ENCODE measurements around the gene FAM174B. TPM values are rescaled to one million over a fixed set of nuclear protein-coding genes. Genes with fewer than 3 reads are reported as not detected.

FAM174B gene
- total RNA-seq, 2 donors from 2014 or later = 6.1 to 10.0 TPM

DNA sequence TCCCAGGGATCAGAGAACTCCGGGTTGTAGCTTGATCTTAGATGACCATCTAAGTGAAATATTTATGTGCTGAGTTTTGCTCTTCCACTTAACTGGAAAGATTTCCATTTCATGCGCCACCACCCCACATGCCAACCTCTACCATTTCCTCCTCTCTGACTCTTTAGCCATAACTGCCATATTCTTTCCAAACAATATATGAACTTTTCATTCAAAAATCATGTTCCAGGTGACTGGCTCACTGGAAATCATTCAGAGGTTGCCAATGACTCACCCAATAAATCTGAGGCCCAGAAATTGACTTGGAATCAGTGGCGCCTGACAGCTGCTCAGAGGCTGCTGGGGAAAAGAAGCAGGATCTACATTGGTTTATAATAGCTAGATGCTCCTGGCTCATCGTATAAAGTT, 31.6 kb upstream of the FAM174B start:
- DNase-seq (ENCODE audit: low spot score) = no peak
- H3K9me3 ChIP-seq = no peaks in the 10 kb centered on the region

DNA sequence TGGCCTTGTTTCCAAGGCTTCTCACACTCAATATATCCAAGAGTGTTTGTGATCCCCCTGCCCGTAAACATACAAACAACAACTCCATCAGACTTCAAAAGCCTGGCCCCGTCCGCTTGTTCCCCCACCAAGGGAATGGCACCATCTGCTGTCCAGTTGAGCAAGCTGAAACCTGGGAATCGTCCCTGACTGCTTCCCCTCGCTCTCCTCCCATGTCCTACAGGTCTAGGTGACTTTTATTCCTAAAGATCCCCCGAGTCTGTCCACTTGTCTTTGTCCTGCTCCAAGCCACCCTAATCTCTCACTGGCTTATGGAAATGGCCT, 27.9 kb upstream of the FAM174B start:
- ATAC-seq (ENCODE audit: insufficient number of reproducible peaks, low FRiP score, low read depth) (no peak), DNase-seq (ENCODE audit: low spot score) (no peak)
- TF ChIP-seq, protein P1, sequence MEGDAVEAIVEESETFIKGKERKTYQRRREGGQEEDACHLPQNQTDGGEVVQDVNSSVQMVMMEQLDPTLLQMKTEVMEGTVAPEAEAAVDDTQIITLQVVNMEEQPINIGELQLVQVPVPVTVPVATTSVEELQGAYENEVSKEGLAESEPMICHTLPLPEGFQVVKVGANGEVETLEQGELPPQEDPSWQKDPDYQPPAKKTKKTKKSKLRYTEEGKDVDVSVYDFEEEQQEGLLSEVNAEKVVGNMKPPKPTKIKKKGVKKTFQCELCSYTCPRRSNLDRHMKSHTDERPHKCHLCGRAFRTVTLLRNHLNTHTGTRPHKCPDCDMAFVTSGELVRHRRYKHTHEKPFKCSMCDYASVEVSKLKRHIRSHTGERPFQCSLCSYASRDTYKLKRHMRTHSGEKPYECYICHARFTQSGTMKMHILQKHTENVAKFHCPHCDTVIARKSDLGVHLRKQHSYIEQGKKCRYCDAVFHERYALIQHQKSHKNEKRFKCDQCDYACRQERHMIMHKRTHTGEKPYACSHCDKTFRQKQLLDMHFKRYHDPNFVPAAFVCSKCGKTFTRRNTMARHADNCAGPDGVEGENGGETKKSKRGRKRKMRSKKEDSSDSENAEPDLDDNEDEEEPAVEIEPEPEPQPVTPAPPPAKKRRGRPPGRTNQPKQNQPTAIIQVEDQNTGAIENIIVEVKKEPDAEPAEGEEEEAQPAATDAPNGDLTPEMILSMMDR (IDR thresholded peaks at IDR 0.05) = peak; percentile 43
- Histone ChIP-seq H3K27ac (no peak overlapping the region), H3K4me1 (ENCODE audit: control insufficient read depth in 1 of 2, low read depth in 2 of 2) (peaks cover 2 to 9% of the 10 kb centered on the region in 2 donors), H3K4me3 (no peak overlapping the region), H3K27me3 (replicated peaks; ENCODE audit: insufficient read depth) (no peaks in the 10 kb centered on the region), H3K9me3 (no peaks in the 10 kb centered on the region), H3K36me3 (no peaks in the 10 kb centered on the region)

More for the DNA sequence above, 31.6 kb upstream of the FAM174B start:
- Histone ChIP-seq H3K27me3 (replicated peaks; ENCODE audit: insufficient read depth) (no peaks in the 10 kb centered on the region), H3K27ac (no peak overlapping the region), H3K36me3 (no peaks in the 10 kb centered on the region), H3K4me3 (no peak overlapping the region), H3K4me1 (ENCODE audit: control insufficient read depth in 1 of 2, low read depth in 2 of 2) (no peaks in the 10 kb centered on the region)
- TF ChIP-seq, protein P1 (IDR thresholded peaks at IDR 0.05) = no peak
- no peak for ATAC-seq (ENCODE audit: insufficient number of reproducible peaks, low FRiP score, low read depth)

DNA sequence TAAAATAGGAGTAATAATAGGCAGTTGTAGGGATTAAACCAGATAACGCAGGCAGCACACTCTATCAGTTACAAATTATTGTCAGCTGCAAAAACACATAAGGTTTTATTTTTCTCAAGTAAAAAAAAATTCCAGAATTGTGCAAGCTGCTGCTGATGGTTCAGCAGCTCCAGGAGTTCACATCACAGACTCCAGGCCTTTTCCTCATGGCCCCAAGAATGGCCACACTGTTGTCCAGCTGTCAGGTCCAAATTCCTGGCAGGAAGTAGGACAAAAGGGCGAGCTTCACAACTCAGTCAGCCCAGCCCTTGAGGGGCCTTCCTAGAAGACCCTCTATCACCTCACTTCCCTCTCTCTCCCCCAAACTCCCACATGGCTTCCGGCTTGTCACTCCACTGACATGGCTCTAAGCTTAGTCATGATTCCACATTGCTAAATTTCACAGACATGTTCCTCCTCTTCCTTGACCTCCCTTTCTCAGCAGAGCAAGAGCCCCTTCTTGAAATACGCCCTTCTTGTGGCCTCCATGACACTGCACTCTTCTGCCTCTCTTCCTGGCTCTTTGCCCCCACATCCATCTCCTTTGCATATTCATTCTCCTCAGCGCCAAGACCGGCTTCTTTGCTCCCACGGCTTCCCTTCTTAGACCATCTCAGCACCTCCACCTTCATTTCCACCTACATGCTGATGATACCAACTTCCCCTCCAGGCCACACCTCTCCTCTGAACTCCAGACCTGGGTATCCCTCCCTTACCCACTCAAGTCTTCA, 27.4 kb upstream of the FAM174B start:
- ATAC-seq (ENCODE audit: insufficient number of reproducible peaks, low FRiP score, low read depth) (no peak), DNase-seq (ENCODE audit: low spot score) (no peak)
- Histone ChIP-seq H3K36me3 (no peaks in the 10 kb centered on the region), H3K27me3 (replicated peaks; ENCODE audit: insufficient read depth) (no peaks in the 10 kb centered on the region), H3K4me3 (no peak overlapping the region), H3K4me1 (ENCODE audit: control insufficient read depth in 1 of 2, low read depth in 2 of 2) (peaks cover 2 to 9% of the 10 kb centered on the region in 2 donors), H3K9me3 (no peaks in the 10 kb centered on the region), H3K27ac (no peak overlapping the region)
- TF ChIP-seq, protein P1 (IDR thresholded peaks at IDR 0.05) = no peak

DNA sequence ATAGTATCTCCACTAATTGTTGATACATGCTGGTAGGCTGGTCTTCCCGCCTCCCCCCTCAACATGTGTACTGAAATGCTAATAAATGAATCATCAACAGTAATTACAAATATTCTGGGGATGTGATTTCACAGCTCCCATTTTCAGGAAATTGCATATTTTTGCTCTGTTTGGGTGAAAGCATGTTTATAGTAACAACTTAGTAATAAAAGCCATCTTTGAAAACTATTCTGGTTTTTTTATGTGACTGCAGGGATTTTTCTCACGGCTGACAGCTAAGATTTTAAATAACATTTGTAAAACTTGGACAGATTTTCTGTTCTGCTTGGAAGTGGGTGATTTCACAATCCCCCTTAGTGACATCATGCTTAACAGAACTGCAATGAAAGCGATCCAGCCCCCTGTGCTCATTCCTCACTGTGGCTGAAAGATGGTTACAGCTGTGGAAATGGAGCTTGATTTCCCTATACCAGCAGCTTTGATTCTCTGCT, 25.6 kb upstream of the FAM174B start:
- DNase-seq (ENCODE audit: low spot score) (no peak), ATAC-seq (ENCODE audit: insufficient number of reproducible peaks, low FRiP score, low read depth) (peak; percentile 71)
- Histone ChIP-seq H3K4me1 (ENCODE audit: control insufficient read depth in 1 of 2, low read depth in 2 of 2) (peaks cover 2 to 9% of the 10 kb centered on the region in 2 donors), H3K4me3 (no peak overlapping the region), H3K27ac (no peak overlapping the region), H3K36me3 (no peaks in the 10 kb centered on the region), H3K27me3 (replicated peaks; ENCODE audit: insufficient read depth) (no peaks in the 10 kb centered on the region), H3K9me3 (no peaks in the 10 kb centered on the region)
- TF ChIP-seq, protein P1 (IDR thresholded peaks at IDR 0.05) = no peak

DNA sequence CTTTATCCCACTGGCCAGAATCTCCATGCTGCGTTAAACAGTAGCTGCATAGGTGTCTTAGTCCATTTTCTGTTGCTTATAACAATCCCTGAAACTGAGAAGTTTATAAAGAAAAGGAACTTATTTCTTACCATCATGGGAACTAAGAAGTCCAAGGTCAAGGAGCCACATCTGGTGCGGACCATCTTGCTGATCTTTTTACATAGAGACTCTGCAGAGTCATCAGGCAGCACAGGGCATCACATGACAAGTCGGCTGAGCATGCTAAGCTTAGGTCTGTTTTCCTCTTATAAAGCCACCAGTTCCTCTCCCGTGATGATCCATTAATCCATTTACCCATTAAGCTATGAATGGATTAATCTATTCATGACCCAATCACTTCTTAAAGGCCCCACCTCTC, 22.4 kb upstream of the FAM174B start:
- H3K9me3 ChIP-seq = no peaks in the 10 kb centered on the region
- H3K4me3 ChIP-seq = no peak overlapping the region
- H3K4me1 ChIP-seq (ENCODE audit: control insufficient read depth in 1 of 2, low read depth in 2 of 2) = peaks cover 2 to 9% of the 10 kb centered on the region in 2 donors
- no peak for ATAC-seq (ENCODE audit: insufficient number of reproducible peaks, low FRiP score, low read depth)
- H3K27me3 ChIP-seq (replicated peaks; ENCODE audit: insufficient read depth) = no peaks in the 10 kb centered on the region
- no peaks in the 10 kb centered on the region for H3K36me3 ChIP-seq
- DNase-seq (ENCODE audit: low spot score) = no peak
- TF ChIP-seq, protein P1 (IDR thresholded peaks at IDR 0.05) = no peak
- no peak overlapping the region for H3K27ac ChIP-seq

All from thoracic aorta (tissue), 2 donors.